Measurements from ENCODE around the gene AFAP1.
A peak's percentile ranks its signal among the peaks of the same experiment; 100 is the strongest.

AFAP1 gene, protein sequence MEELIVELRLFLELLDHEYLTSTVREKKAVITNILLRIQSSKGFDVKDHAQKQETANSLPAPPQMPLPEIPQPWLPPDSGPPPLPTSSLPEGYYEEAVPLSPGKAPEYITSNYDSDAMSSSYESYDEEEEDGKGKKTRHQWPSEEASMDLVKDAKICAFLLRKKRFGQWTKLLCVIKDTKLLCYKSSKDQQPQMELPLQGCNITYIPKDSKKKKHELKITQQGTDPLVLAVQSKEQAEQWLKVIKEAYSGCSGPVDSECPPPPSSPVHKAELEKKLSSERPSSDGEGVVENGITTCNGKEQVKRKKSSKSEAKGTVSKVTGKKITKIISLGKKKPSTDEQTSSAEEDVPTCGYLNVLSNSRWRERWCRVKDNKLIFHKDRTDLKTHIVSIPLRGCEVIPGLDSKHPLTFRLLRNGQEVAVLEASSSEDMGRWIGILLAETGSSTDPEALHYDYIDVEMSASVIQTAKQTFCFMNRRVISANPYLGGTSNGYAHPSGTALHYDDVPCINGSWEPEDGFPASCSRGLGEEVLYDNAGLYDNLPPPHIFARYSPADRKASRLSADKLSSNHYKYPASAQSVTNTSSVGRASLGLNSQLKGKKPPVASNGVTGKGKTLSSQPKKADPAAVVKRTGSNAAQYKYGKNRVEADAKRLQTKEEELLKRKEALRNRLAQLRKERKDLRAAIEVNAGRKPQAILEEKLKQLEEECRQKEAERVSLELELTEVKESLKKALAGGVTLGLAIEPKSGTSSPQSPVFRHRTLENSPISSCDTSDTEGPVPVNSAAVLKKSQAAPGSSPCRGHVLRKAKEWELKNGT

GRCh38 chr4:7939377-7940108 is at the start of gene AFAP1:
Gene AFAP1, minus strand, starts transcription at chr4:7939861. Its CDS starts 67,783 bp downstream, at chr4:7872078.
- DNase-seq: peak; percentile 38

GRCh38 chr4:7988437-7988836 is 48.8 kb upstream of the AFAP1 start:
- no peak for DNase-seq

- DNase-seq: peak; percentile 12
Measured at GRCh38 chr4:7987148-7987989, 47.7 kb upstream of the AFAP1 start.

GRCh38 chr4:7985891-7986441 is 46.3 kb upstream of the AFAP1 start:
- DNase-seq: no peak

GRCh38 chr4:7985072-7985471 is 45.4 kb upstream of the AFAP1 start:
- DNase-seq: no peak

DNA sequence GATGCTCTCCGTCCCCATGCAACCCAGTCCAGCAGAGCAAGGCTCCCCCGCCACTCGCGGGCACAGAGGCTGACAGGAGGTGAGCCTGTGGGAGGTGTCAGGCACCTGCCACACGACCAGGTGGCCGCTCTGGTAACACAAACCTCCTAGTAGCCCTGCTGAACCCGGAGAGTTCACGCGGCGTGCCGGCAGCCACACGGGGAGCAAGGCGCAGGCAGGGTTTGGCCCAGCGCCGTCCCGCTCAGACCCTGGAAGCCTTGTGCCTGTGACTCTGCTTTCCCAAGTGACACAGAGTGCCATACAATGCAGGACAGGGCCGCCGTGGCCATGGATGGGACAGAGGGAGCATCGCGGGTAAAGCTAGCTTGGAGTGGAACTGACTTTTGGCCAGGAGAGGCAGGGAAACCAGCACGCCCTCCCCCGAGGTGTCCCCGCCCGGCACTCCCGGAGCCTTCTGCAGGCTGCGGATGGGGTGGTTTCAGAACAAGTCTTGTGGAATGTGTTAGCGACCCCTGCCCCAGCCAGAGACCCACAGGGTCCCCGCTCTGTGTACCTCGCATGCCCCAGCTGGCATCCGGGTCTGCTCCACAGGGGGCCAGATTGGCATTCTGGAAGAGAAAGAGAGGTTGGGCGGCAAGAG is 44.7 kb upstream of the AFAP1 start:
- no peak for DNase-seq

- DNase-seq: no peak
Measured at GRCh38 chr4:7983296-7983695, 43.6 kb upstream of the AFAP1 start.

GRCh38 chr4:7981738-7982394 is 42.2 kb upstream of the AFAP1 start:
- no peak for DNase-seq

DNA sequence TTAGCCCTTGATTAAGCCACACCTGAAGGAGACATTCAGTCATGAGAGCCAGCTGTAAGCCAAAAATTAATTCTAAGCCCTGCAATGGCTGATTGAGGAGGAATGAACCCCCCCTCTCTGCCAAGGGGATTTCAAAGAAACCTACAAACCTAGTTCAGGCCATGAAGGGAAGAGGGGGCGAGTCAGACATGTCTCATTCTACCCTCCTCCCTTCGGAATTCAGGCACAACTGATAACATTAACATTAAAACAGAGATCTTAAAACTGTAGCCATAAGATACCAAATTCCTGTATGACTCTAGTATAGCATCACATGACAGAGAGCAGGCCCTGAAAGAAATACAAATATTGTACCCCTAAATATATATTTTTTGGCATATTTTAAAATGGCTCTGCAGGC is 40.4 kb upstream of the AFAP1 start:
- DNase-seq: no peak

DNA sequence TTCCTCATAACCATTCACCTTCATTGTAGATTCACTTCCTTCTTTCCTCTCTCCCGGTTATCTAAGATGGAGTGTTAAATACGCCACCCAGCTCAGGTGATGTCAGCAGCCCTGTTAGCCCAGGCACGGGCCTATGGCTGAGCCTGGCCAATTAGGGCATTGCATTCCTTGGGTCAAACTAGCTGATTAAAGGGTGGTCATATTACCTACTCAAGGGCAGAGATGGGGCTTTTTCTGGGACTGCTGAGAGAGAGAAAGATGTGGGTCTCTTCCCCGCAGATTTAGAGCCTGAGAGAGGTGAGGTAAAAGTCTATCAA is 39.9 kb upstream of the AFAP1 start:
- no peak for DNase-seq

- no peak for DNase-seq
Measured at GRCh38 chr4:7978907-7979651, 39.4 kb upstream of the AFAP1 start.

- peak; percentile 47 for DNase-seq
Measured at GRCh38 chr4:7978489-7978888, 38.8 kb upstream of the AFAP1 start.

GRCh38 chr4:7976634-7977033 is 37.0 kb upstream of the AFAP1 start:
- DNase-seq: no peak

GRCh38 chr4:7976025-7976424 is 36.4 kb upstream of the AFAP1 start:
- no peak for DNase-seq

DNA sequence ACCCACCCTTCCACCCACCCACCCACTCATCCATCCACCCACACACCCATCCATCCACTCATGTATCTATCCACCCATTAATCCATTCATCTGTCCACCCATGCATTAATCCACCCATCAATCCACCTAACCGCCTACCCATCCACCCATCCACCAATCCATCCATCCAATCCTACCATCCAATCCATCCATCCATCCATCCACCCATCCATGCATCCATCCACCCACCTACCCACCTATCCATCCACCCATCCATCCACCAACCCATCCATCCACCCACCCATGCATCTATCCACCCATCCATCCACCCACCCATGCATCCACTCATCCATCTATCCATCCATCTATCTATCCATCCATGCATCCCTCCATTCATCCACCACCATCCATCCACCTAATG is 34.8 kb upstream of the AFAP1 start:
- no peak for DNase-seq

DNA sequence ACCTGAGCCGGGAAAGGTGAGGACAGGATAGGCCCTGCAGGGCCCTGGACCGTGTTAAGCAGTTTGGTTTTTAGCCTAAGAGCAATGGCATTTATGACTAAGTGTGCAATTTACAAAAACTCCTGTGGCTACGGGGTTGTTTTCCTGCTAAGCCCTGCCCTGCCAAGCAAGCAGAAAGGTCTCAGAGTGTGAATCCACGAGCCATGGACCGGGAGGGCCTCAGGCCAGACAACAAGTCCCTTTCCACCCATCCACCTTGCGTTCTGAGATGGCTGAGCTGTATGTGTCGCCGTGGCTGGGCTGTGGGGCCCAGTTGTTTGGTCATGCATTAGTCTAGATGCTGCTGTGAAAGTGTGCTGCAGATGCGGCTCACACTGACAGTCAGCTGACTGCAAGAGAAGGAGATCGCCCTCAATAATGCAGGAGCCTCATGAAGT is 33.9 kb upstream of the AFAP1 start:
- DNase-seq: no peak

- no peak for DNase-seq
Measured at GRCh38 chr4:7971881-7972500, 32.3 kb upstream of the AFAP1 start.

DNA sequence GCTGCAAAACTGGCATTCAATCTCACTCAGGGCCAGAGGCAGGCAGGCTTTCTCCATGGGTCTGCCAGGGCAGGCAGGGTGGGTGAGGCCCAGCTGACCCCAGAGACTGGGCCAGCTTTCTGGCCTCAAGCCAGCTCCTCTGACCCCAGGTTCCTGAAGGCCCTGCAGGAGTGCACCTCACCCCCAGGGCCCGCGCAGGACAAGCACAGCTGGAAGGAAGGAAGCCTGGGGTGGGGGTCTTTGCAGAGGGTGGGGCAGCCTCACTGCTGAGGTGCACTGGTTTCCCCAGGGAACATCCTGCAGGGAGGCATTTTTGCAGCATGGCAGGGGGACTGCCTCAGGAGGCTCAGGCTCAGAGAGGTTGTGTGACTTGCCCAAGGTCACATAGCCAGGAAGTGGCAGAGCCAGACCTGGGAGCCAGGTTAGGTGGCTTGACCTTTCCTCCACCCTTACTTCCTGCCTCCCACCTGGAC is 31.5 kb upstream of the AFAP1 start:
- no peak for DNase-seq

DNA sequence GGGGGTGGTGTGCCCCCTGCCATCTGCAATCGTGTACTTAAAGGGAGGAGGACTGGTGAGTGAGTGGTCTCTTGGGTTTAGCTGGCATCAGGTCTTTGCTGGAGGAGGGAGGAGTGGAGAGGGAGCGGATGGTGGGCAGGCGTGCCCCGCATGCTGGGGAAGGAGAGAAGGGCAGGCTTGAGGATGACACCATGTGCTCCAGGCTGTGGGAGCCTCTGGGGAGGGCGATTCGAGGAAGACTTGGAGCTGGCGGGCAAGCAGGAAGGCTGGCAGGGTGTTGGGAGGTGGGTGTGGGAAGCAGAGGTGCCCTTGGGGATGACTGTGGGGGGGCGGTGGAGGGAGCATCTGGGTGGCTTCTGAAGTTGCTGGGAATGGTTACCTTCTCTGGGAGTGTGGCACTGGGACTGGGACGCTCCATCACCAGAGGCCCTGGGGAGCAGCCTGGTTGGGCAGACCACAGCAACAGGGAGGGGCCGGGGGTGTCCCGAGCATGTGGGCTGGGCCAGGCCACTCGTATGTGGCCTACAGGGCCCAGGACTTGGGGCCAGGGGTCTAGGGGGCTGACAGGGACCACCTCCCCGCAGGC is 30.8 kb upstream of the AFAP1 start:
- DNase-seq: no peak

Measured in NCI-H187 treated with DMSO at 0.1 percent for 48 hours (cell line).